GM12875 (cell line): ENCODE data around the gene RPS15.

Experiments
- H3K4me3 ChIP-seq: one replicate; pipeline ENCODE4 v1.5.1; 2011; ENCODE audit warnings: low read depth, low read length, control low read depth
- TF ChIP-seq, protein P1 (sequence below): IDR thresholded peaks from 2 replicates; pipeline ENCODE4 v1.5.1; 2011; ENCODE audit warnings: low read depth, mild to moderate bottlenecking, control low read depth, inconsistent platforms, low read length, moderate library complexity, borderline replicate concordance; ENCODE audit not compliant: insufficient read depth

RPS15 gene

DNA sequence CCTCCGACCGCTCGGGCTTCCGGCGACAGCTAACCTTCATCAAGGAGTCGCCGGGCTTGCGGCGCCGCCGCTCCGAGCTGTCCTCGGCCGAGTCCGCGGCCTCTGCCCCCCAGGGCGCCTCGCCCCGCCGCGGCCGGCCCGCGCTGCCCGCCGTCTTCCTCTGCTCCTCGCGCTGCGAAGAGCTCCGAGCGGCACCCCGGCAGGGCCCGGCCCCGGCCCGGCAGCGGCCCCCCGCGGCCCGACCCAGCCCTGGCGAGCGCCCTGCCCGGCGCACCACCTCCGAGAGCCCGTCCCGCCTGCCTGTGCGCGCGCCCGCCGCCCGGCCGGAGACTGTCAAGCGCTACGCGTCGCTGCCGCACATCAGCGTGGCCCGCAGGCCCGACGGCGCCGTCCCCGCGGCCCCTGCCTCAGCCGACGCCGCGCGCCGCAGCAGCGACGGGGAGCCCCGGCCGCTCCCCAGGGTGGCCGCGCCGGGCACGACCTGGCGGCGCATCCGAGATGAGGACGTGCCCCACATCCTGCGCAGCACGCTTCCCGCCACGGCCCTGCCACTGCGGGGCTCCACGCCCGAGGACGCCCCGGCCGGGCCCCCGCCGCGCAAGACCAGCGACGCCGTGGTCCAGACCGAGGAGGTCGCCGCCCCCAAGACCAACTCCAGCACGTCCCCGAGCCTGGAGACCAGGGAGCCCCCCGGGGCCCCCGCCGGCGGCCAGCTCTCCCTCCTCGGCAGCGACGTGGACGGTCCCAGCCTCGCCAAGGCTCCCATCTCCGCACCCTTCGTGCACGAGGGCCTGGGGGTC lies 31.3 kb downstream of the RPS15 start:
- TF ChIP-seq, protein P1, sequence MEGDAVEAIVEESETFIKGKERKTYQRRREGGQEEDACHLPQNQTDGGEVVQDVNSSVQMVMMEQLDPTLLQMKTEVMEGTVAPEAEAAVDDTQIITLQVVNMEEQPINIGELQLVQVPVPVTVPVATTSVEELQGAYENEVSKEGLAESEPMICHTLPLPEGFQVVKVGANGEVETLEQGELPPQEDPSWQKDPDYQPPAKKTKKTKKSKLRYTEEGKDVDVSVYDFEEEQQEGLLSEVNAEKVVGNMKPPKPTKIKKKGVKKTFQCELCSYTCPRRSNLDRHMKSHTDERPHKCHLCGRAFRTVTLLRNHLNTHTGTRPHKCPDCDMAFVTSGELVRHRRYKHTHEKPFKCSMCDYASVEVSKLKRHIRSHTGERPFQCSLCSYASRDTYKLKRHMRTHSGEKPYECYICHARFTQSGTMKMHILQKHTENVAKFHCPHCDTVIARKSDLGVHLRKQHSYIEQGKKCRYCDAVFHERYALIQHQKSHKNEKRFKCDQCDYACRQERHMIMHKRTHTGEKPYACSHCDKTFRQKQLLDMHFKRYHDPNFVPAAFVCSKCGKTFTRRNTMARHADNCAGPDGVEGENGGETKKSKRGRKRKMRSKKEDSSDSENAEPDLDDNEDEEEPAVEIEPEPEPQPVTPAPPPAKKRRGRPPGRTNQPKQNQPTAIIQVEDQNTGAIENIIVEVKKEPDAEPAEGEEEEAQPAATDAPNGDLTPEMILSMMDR, result no peak
- H3K4me3 ChIP-seq, result no peak overlapping the region

DNA sequence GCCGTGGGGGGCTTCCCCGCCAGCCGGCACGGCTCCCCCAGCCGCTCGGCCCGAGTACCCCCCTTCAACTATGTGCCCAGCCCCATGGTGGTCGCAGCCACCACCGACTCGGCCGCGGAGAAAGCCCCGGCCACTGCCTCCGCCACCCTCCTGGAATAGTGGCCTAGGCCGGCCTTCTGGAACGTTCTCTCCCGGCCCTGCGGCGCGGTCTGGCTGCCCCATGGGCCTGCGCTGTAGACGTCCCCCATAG lies 31.8 kb downstream of the RPS15 start:
- no peak overlapping the region for H3K4me3 ChIP-seq
- TF ChIP-seq, protein P1, result no peak

DNA sequence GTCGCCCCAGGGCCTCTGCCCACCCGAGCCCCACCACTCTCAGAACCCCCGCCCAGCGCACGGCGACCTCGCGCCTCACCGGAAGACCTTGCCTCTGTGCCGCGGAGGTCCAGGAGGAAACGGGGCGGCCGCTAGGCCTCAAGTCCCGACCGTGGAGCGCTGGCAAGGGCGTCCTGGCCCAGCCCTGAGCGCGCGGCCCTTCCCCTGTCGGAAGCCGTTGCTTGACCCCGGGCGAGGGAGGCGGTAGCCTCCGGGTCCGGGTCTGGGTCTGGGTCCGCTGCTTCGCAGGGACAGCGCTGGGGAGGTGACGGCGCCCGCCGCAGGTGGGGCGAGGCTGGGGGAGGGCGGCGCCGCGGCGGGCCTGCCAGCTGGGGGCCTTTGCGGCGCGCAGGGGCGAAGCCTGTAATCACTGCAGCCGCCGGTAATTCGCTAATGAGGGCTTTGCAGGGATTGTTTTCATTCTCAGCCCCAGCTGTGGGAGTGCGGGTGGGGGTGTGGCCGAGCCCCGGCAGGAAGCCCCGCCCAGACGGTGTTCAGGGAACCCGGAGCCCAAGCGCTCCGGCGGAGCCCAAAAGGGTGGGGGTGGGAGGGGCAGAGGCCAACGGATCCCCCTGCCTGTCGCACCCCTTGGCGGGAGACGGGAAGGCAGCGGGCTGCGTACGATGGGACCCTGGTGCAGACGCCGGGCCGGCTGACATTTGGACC lies 32.3 kb downstream of the RPS15 start:
- TF ChIP-seq, protein P1, result no peak
- peak overlapping the region; percentile 10 for H3K4me3 ChIP-seq

DNA sequence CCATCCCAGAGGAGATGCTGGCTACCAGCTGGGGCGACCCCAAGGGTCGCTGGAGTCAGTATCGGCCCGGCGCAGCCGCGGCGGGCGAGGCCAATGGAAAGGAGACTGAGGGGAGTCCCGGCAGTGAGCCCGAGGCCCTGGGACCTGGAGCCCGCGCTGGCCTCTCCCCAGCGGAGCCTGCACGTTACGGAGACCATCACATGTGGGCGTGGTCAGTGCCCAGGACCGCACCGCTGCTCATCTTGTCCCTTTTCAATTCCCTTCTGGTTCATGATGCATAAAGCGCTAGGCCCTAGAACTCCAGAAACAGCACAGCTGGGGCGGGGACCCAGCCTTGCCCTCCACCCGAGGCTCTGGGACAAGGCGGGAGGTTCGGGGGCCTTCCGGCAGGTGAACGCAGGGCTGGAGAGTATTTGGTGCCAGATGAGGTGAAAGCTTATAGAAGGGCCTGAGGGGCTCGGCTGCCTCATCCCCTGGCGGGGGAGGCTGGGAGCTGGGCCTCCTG lies 32.9 kb downstream of the RPS15 start:
- TF ChIP-seq, protein P1, result no peak
- H3K4me3 ChIP-seq, result peak overlapping the region; percentile 10

DNA sequence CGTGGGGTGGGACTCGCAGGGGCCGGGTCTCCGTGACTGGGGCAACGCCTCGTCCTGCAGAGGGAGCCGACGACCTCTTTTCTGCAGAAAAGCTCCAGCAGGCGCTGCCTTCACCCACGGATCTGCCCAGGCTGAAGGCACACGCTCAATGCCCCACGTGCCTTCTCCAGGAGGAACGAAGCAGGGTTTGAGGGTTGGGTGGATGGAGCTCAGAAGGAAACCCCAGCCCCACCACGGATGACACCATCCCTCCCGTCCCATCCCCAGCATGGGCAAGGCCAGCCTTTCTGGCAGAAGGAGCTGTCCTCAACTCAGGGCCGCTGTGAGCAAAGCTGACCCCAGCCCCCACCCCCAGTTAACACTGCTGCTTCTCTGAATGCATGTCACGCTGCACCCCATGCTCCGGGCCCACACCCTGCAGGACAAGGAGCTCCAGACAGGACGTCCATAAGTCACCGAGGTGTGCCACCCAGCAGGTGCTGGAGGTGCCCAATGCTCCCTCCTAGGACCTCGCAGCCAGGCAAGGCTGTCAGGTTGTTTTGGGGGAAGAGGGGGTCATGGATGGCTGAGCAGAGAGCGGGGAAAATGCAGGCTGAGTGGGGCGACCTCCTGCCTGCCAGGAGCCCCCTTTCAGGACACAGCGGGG lies 33.4 kb downstream of the RPS15 start:
- TF ChIP-seq, protein P1, result no peak
- no peak overlapping the region for H3K4me3 ChIP-seq

DNA sequence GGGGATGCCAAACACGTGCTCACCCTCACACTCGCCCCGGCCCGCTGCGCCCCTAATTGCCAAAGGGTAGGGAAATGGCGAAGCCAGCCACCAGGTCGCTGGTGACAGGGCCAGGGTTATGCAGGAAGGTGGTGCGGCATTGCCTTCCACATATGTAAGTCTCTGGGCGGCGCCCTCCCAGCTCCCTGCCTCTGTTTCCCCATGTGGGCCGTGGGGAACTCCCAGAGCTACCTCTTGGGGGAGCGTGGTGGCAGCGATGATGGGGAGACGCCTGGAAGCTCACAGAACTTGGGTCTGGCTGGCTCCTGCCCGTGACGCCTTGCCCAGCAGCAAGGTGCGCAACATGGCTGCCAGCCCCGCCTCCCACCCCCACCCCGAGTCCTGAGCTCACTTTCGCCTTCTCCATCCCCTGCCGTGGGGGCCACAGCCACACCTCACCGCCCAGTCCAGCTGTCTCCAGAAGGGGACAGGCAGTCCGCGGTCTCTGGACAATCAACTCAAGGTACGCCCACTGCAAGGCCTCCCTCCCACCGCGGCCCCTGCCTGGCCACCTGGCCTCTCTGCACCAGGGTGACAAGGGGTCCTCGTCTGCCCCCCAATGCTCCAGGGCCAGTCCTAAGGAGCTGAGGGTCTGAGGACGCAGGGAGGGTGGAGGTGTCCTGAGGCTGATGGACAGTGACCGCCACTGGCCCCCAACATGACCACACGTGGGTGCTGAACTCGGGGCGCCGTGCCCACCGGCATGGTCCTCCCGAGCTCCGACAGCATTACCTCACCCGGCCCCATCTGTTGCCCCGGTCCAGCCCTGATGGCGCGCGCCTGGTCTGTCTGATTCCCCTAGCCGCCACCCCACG lies 34.3 kb downstream of the RPS15 start:
- TF ChIP-seq, protein P1, result no peak

More for the DNA sequence above, 34.3 kb downstream of the RPS15 start:
- H3K4me3 ChIP-seq, result no peak overlapping the region
